Adipocyte (in vitro differentiated cells): ENCODE measurements around the gene ZBTB16.

Experiments used
- DNase-seq: peaks from one replicate; pipeline ENCODE4 v3.0.0-alpha.2; 2015; ENCODE audit warnings: low read depth
- H3K27me3 ChIP-seq: replicated peaks from 2 replicates; pipeline ENCODE4 v1.7.0; 2013; ENCODE audit warnings: mild to moderate bottlenecking, low read length, moderate library complexity; ENCODE audit not compliant: control insufficient read depth, insufficient read depth
- H3K36me3 ChIP-seq: 2 replicates; pipeline ENCODE4 v1.7.0; 2013; ENCODE audit warnings: low read length, mild to moderate bottlenecking, moderate library complexity; ENCODE audit not compliant: control insufficient read depth, insufficient read depth, severe bottlenecking
- H3K4me1 ChIP-seq: 2 replicates; pipeline ENCODE4 v1.7.0; 2013; ENCODE audit warnings: mild to moderate bottlenecking, low read length, moderate library complexity; ENCODE audit not compliant: control insufficient read depth, insufficient read depth
- H3K4me3 ChIP-seq: 2 replicates; pipeline ENCODE4 v1.7.0; 2013; ENCODE audit warnings: mild to moderate bottlenecking, low read length, moderate library complexity
- H3K9ac ChIP-seq: 2 replicates; pipeline ENCODE4 v1.7.0; 2013; ENCODE audit warnings: mild to moderate bottlenecking, low read length, moderate library complexity
- H3K9me3 ChIP-seq: 2 replicates; pipeline ENCODE4 v1.7.0; 2013; ENCODE audit warnings: mild to moderate bottlenecking, low read length, moderate library complexity; ENCODE audit not compliant: control insufficient read depth

ZBTB16 gene

GRCh38 chr11:114124601-114125144, 65.2 kb downstream of the ZBTB16 start:
- Histone ChIP-seq H3K9ac (no peak overlapping the region), H3K36me3 (peaks cover 87% of the 10 kb centered on the region), H3K4me3 (no peak overlapping the region), H3K9me3 (no peaks in the 10 kb centered on the region), H3K27me3 (no peaks in the 10 kb centered on the region), H3K4me1 (peaks cover 79% of the 10 kb centered on the region)
- DNase-seq = no peak

DNA sequence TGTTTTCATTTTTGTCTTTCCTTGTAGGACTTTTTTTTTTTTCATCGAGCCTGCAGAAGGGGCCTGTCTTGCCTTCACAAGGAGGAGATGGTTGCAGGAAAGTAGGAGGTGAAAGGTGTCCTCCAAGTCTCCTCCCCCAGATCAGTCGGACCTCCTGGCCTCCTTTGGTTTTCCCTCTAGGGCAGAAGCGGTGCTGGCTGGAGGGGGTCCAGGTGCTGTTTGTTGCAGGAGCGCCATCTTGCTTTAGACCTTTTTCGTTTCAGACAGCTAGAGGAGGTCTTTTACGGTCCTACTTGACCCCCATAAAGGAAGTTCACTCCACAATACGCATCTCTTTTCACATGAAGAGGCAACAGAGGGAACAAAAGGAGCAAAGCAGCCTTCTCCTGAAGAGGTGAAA, 66.0 kb downstream of the ZBTB16 start:
- Histone ChIP-seq H3K4me3 (no peak overlapping the region), H3K4me1 (peaks cover 85% of the 10 kb centered on the region), H3K27me3 (no peaks in the 10 kb centered on the region), H3K9me3 (no peaks in the 10 kb centered on the region), H3K9ac (no peak overlapping the region), H3K36me3 (peaks cover 88% of the 10 kb centered on the region)
- DNase-seq = no peak

DNA sequence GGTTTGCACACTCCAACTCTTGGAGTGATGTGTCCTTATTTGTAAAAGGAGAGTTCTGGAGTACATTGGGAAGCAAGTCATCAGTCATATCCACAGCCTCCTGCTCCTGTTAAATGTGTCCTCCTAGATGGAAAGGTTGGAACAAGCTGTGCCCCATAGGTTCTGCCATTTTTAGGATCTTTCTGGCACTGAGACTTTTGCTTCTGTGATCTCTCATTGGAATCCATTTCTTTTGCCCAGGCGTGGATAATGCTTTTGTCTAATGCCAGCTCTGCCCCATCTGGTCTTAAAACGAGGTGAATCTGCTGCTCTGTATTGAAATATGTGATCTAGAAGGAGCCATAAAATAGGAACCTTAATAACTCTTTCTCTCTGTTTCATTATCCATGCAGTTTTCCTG, 66.4 kb downstream of the ZBTB16 start:
- H3K4me1 ChIP-seq = peaks cover 87% of the 10 kb centered on the region

GRCh38 chr11:114128399-114128798, 68.9 kb downstream of the ZBTB16 start:
- H3K9me3 ChIP-seq = no peaks in the 10 kb centered on the region
- peaks cover 87% of the 10 kb centered on the region for H3K4me1 ChIP-seq
- no peak for DNase-seq
- no peak overlapping the region for H3K4me3 ChIP-seq
- peaks cover 71% of the 10 kb centered on the region for H3K36me3 ChIP-seq
- no peaks in the 10 kb centered on the region for H3K27me3 ChIP-seq
- no peak overlapping the region for H3K9ac ChIP-seq

More for the DNA sequence above, 66.4 kb downstream of the ZBTB16 start:
- Histone ChIP-seq H3K9ac (no peak overlapping the region), H3K36me3 (peaks cover 88% of the 10 kb centered on the region), H3K27me3 (no peaks in the 10 kb centered on the region), H3K4me3 (no peak overlapping the region), H3K9me3 (no peaks in the 10 kb centered on the region)
- DNase-seq = no peak

- H3K4me1 ChIP-seq = peaks cover 87% of the 10 kb centered on the region
- H3K9ac ChIP-seq = no peak overlapping the region
- DNase-seq = no peak
These were observed 69.6 kb downstream of the ZBTB16 start for GRCh38 chr11:114129142-114129541.

DNA sequence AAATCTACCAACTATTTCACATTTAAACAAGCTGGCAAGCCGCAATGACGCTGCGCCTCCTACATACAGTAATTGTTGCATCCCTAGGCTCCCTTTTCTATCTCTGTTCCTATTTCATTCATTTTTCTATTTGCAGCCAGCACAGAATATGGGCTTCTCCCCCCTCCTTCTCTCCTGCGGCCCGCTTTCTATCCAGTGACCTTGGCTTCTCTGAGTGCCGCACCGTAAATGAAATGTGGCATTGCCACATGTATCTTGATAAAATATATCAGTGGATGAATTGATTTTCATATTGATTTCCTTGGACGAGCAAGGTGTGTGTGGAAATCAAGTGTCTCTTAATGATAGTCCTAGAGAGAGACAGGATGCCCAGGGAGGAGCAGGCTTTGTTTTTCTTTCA, 70.2 kb downstream of the ZBTB16 start:
- no peak for DNase-seq
- Histone ChIP-seq H3K4me1 (peaks cover 89% of the 10 kb centered on the region), H3K36me3 (peaks cover 64% of the 10 kb centered on the region), H3K27me3 (no peaks in the 10 kb centered on the region), H3K9ac (peak overlapping the region; percentile 28), H3K9me3 (no peaks in the 10 kb centered on the region), H3K4me3 (no peak overlapping the region)

More at GRCh38 chr11:114129142-114129541, 69.6 kb downstream of the ZBTB16 start:
- peaks cover 66% of the 10 kb centered on the region for H3K36me3 ChIP-seq
- no peak overlapping the region for H3K4me3 ChIP-seq
- no peaks in the 10 kb centered on the region for H3K9me3 ChIP-seq
- no peaks in the 10 kb centered on the region for H3K27me3 ChIP-seq

- Histone ChIP-seq H3K9ac (peak overlapping the region; percentile 28), H3K9me3 (no peaks in the 10 kb centered on the region), H3K4me1 (peaks cover 89% of the 10 kb centered on the region), H3K36me3 (peaks cover 59% of the 10 kb centered on the region), H3K4me3 (no peak overlapping the region), H3K27me3 (no peaks in the 10 kb centered on the region)
- DNase-seq = no peak
These were observed 70.6 kb downstream of the ZBTB16 start for GRCh38 chr11:114130115-114130576.

- peaks cover 89% of the 10 kb centered on the region for H3K4me1 ChIP-seq
- H3K4me3 ChIP-seq = no peak overlapping the region
- DNase-seq = no peak
- no peaks in the 10 kb centered on the region for H3K9me3 ChIP-seq
- no peaks in the 10 kb centered on the region for H3K27me3 ChIP-seq
- no peak overlapping the region for H3K9ac ChIP-seq
- peaks cover 53% of the 10 kb centered on the region for H3K36me3 ChIP-seq
These were observed 71.2 kb downstream of the ZBTB16 start for GRCh38 chr11:114130629-114131277.

GRCh38 chr11:114131461-114131864, 72.0 kb downstream of the ZBTB16 start:
- H3K4me3 ChIP-seq = peak overlapping the region; percentile 17
- H3K36me3 ChIP-seq = peaks cover 46% of the 10 kb centered on the region
- DNase-seq = no peak
- no peaks in the 10 kb centered on the region for H3K9me3 ChIP-seq
- H3K27me3 ChIP-seq = no peaks in the 10 kb centered on the region
- peak overlapping the region; percentile 84 for H3K9ac ChIP-seq
- peaks cover 89% of the 10 kb centered on the region for H3K4me1 ChIP-seq

DNA sequence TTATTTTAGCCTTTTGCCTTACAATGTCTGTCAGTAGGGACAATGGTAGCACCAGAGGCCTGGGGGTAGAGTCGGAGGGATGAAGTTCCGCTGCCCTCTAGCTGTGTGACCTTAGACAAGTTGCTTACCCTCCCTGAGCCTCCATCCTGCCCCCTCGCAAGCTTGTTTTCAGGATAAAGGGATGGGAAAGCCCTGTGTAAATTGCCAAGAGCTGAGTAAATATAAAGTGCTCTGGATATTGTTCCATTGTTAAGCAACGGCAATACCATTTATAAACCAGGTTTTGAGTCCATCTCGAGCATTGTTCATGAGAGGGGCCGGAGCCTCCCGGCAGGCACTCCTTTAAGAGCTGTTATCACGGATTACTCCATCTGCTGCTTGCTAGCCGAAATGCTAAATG, 72.9 kb downstream of the ZBTB16 start:
- H3K4me1 ChIP-seq = peaks cover 89% of the 10 kb centered on the region
- no peaks in the 10 kb centered on the region for H3K27me3 ChIP-seq
- H3K4me3 ChIP-seq = peak overlapping the region; percentile 35
- no peak for DNase-seq
- H3K9ac ChIP-seq = peak overlapping the region; percentile 84
- peaks cover 40% of the 10 kb centered on the region for H3K36me3 ChIP-seq
- no peaks in the 10 kb centered on the region for H3K9me3 ChIP-seq

GRCh38 chr11:114132944-114133394, 73.5 kb downstream of the ZBTB16 start:
- H3K4me1 ChIP-seq = peaks cover 93% of the 10 kb centered on the region
- peaks cover 39% of the 10 kb centered on the region for H3K36me3 ChIP-seq
- no peaks in the 10 kb centered on the region for H3K9me3 ChIP-seq
- H3K4me3 ChIP-seq = peak overlapping the region; percentile 39
- H3K9ac ChIP-seq = peak overlapping the region; percentile 84
- DNase-seq = no peak
- H3K27me3 ChIP-seq = no peaks in the 10 kb centered on the region
